Endothelial cell of umbilical vein (primary cell): ENCODE measurements around the gene BPGM. TPM values are rescaled to one million over a fixed set of nuclear protein-coding genes. Genes with fewer than 3 reads are reported as not detected.
A peak's percentile ranks its signal among the peaks of the same experiment; 100 is the strongest.

Source experiments
- BruUV-seq: library from RNA; stranded (reverse); fragments of 400-500 nt; replicated peaks from 2 replicates; lab custom pipeline; 2021; lab: Mats Ljungman, UMichigan
- CTCF ChIA-PET: fragments of 300-600, 350-600 bp; sonication (Branson Sonifier 250); formaldehyde crosslinking; loops from one replicate; lab custom pipeline; 2021; ENCODE audit warnings: antibody characterized with exemption, inconsistent platforms; lab: Charles Lee
- POLR2A ChIA-PET: fragments of 300-600, 350-600 bp; sonication (Branson Sonifier 250); formaldehyde crosslinking; loops from one replicate; lab custom pipeline; 2021; ENCODE audit warnings: antibody characterized with exemption, inconsistent platforms; lab: Charles Lee
- DNase-seq: peaks from one replicate; pipeline ENCODE4 v3.0.0-alpha.2; 2011; ENCODE audit warnings: low read depth, low spot score
- FAIRE-seq: peaks from 2 replicates; lab custom pipeline; 2011; peaks lifted over from hg19 to GRCh38; lab: Jason Lieb, UNC
- H2AFZ ChIP-seq: 2 replicates; pipeline ENCODE4 v1.6.0; 2012; ENCODE audit warnings: low read depth, low read length, control low read depth, inconsistent platforms
- H3K27ac ChIP-seq: 2 replicates; pipeline ENCODE4 v1.5.1; 2011; ENCODE audit warnings: low read depth, mild to moderate bottlenecking, control low read depth, low read length, moderate library complexity; ENCODE audit not compliant: insufficient read depth
- H3K27me3 ChIP-seq, 2 experiments: 2 replicates each; pipeline versions ENCODE4 v1.6.0 to v1.6.1; 2011; ENCODE audit warnings: low read length in 2 of 2, mixed read lengths in 1 of 2; ENCODE audit not compliant: control insufficient read depth in 2 of 2, insufficient read depth in 2 of 2
- H3K36me3 ChIP-seq, 2 experiments: 2 replicates in 1 of 2; 3 replicates in 1 of 2; pipeline ENCODE4 v1.5.1; 2011; ENCODE audit warnings: low read length in 2 of 2, mild to moderate bottlenecking in 1 of 2, moderate library complexity in 1 of 2; ENCODE audit not compliant: control insufficient read depth in 2 of 2, insufficient read depth in 2 of 2; ENCODE audit errors: extremely low read depth in 1 of 2
- H3K4me1 ChIP-seq: 3 replicates; pipeline ENCODE4 v1.5.1; 2011; ENCODE audit warnings: mild to moderate bottlenecking, low read length; ENCODE audit not compliant: control insufficient read depth, insufficient read depth; ENCODE audit errors: extremely low read depth
- H3K4me2 ChIP-seq: 2 replicates; pipeline ENCODE4 v1.6.1; 2011; ENCODE audit warnings: low read length, control low read depth, mixed read lengths; ENCODE audit not compliant: insufficient read depth
- H3K4me3 ChIP-seq, 3 experiments: fragments of 200-600 bp in 1 of 3; sonication (generic), shearing (Covaris generic) in 1 of 3; replicated peaks in 1 of 3; 2 replicates each; pipeline ENCODE4 v1.5.1; 2011 to 2016; ENCODE audit warnings: control low read depth in 3 of 3, low read length in 3 of 3, mild to moderate bottlenecking in 2 of 3, inconsistent platforms in 1 of 3, low read depth in 1 of 3, moderate library complexity in 1 of 3; ENCODE audit not compliant: insufficient read depth in 1 of 3
- H3K79me2 ChIP-seq: 2 replicates; pipeline ENCODE4 v1.6.0; 2012; ENCODE audit warnings: low read length, inconsistent platforms; ENCODE audit not compliant: control insufficient read depth, insufficient read depth
- H3K9ac ChIP-seq: replicated peaks from 2 replicates; pipeline ENCODE3; 2011; ENCODE audit warnings: low read length, control low read depth; ENCODE audit not compliant: insufficient read depth; ENCODE audit errors: extremely low read depth
- H3K9me1 ChIP-seq: replicated peaks from 3 replicates; pipeline ENCODE4 v1.6.0; 2011; ENCODE audit warnings: mild to moderate bottlenecking, low read length; ENCODE audit not compliant: control insufficient read depth, insufficient read depth; ENCODE audit errors: extremely low read depth
- H3K9me3 ChIP-seq: replicated peaks from 2 replicates; pipeline ENCODE4 v1.5.1; 2012; ENCODE audit warnings: low read length, inconsistent platforms; ENCODE audit not compliant: control insufficient read depth, insufficient read depth
- H4K20me1 ChIP-seq: replicated peaks from 2 replicates; pipeline ENCODE3; 2011; ENCODE audit warnings: mild to moderate bottlenecking, low read length; ENCODE audit not compliant: control insufficient read depth, insufficient read depth; ENCODE audit errors: extremely low read depth
- EZH2 ChIP-seq: IDR thresholded peaks from 2 replicates; pipeline ENCODE4 v1.6.1; 2012; ENCODE audit warnings: borderline replicate concordance, low read depth, mild to moderate bottlenecking, moderate library complexity, low read length, inconsistent platforms; ENCODE audit not compliant: severe bottlenecking
- FOS ChIP-seq: IDR thresholded peaks from 2 replicates; pipeline ENCODE4 v1.6.1; 2011; ENCODE audit warnings: mild to moderate bottlenecking, low read length, moderate library complexity, borderline replicate concordance; ENCODE audit not compliant: insufficient read depth
- GATA2 ChIP-seq: IDR thresholded peaks from 2 replicates; pipeline ENCODE4 v1.7.0; 2011; ENCODE audit warnings: low read depth, mild to moderate bottlenecking, moderate library complexity, mixed read lengths, low read length; ENCODE audit not compliant: insufficient read length, insufficient read depth
- JUN ChIP-seq: IDR thresholded peaks from 2 replicates; pipeline ENCODE4 v1.6.1; 2011; ENCODE audit warnings: borderline replicate concordance, low read depth; ENCODE audit not compliant: insufficient read length, insufficient read depth
- MYC ChIP-seq: IDR thresholded peaks from one replicate; pipeline ENCODE4 v1.6.1; 2011; ENCODE audit warnings: mild to moderate bottlenecking, low read depth, low read length
- POLR2A ChIP-seq: IDR thresholded peaks from 2 replicates; pipeline ENCODE4 v1.6.1; 2012; ENCODE audit warnings: low read depth, mild to moderate bottlenecking, control low read depth, low read length
- POLR2AphosphoS5 ChIP-seq: IDR thresholded peaks from 2 replicates; pipeline ENCODE4 v1.6.1; 2012; ENCODE audit warnings: low read depth, mild to moderate bottlenecking, control low read depth, low read length, moderate library complexity; ENCODE audit not compliant: insufficient read depth
- dilution Hi-C: fragments of 300-500 bp; cut with MboI; formaldehyde crosslinking; loops from one replicate; pipeline ENCODE4 v1.15.0; 2019; ENCODE audit warnings: low sequenced_read_pairs; ENCODE audit not compliant: extremely low pct_ligation_motif_present
- intact Hi-C: fragments of 100-400 bp; cut with micrococcal nuclease; formaldehyde crosslinking; loops from one replicate; pipeline ENCODE4 v1.10.0; 2022
- polyA plus RNA-seq, 4 experiments: library from polyadenylated mRNA; depleted of rRNA in 3 of 4; stranded (reverse) in 3 of 4; unstranded in 1 of 4; fragments of >200 nt; gene quantifications; 2 replicates each; pipeline versions ENCODE4 v1.2.1 to v1.2.3, GENCODE V29; 2011 to 2012; ENCODE audit warnings: missing spikeins in 1 of 4
- total RNA-seq: library from RNA; stranded (reverse); gene quantifications from 2 replicates; pipeline ENCODE4 v1.2.3, GENCODE V29; 2021
- TF ChIP-seq, protein P1 (sequence below): IDR thresholded peaks from 2 replicates; pipeline ENCODE4 v1.6.1; 2011; ENCODE audit not compliant: insufficient read depth, insufficient read length
- TF ChIP-seq, protein P2 (sequence below), 2 donors: IDR thresholded peaks; 1 replicate in 1 of 2; 2 replicates in 1 of 2; pipeline ENCODE4 v1.5.1; 2011; ENCODE audit warnings: low read length in 2 of 2, mild to moderate bottlenecking in 2 of 2, moderate library complexity in 2 of 2, control low read depth in 1 of 2, inconsistent platforms in 1 of 2, low read depth in 1 of 2; ENCODE audit not compliant: insufficient read depth in 1 of 2; ENCODE audit errors: extremely low read depth in 1 of 2

The BPGM gene
- total and polyA plus RNA-seq, 2 donors (not counting 3 experiments of a cell fraction or from before 2014, with no cell fraction given) = 24.2 to 28.3 TPM

DNA sequence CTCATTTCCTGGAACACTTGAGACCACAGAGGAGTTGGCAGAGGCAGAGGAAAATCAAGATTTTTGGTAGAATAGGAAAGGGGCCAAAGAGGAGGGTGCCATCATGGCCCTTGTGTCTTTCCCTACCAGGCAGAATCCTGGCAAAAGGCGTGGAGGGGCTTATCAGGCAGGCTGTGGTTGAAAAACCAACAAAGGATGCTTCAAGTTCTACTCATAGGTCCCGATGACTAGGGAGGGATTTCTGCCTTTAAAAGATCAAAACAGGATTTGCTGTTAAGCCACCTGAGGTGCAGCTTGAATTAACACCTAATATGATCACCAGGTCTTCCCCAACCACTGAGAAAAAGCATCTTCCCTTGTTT, 45.7 kb downstream of the BPGM start:
- Histone ChIP-seq H3K4me3 (no peak overlapping the region), H3K4me1 (no peaks in the 10 kb centered on the region), H2AFZ (peak overlapping the region; percentile 33), H3K9ac (no peak overlapping the region), H4K20me1 (no peaks in the 10 kb centered on the region), H3K36me3 (no peaks in the 10 kb centered on the region), H3K9me1 (no peaks in the 10 kb centered on the region), H3K9me3 (no peaks in the 10 kb centered on the region), H3K27ac (no peak overlapping the region), H3K79me2 (no peaks in the 10 kb centered on the region), H3K4me2 (no peak overlapping the region), H3K27me3 (peaks cover 0 to 3% of the 10 kb centered on the region in 2 experiments)
- intact Hi-C loops (loop anchor here (10.0 kb wide), 1 partner anchor 472 kb away; no protein-coding TSS in a partner anchor), dilution Hi-C loops (no loop called here)
- POLR2A ChIA-PET = no interaction called here
- CTCF ChIA-PET = interaction anchor here (1.4 to 8.3 kb wide), 4 partner anchors 10 to 63 kb away, joined by 4 to 75 read pairs (median 31); no protein-coding TSS in a partner anchor
- DNase-seq (no peak), FAIRE-seq (no peak)
- BruUV-seq = no TSS peak
- TF ChIP-seq FOS = no peak
- TF ChIP-seq, protein P1, sequence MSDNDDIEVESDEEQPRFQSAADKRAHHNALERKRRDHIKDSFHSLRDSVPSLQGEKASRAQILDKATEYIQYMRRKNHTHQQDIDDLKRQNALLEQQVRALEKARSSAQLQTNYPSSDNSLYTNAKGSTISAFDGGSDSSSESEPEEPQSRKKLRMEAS = no peak
- TF ChIP-seq POLR2A = no peak
- no peak for TF ChIP-seq GATA2
- TF ChIP-seq MYC = no peak
- TF ChIP-seq JUN = no peak
- TF ChIP-seq EZH2 = no peak
- TF ChIP-seq POLR2AphosphoS5 = no peak
- TF ChIP-seq, protein P2, sequence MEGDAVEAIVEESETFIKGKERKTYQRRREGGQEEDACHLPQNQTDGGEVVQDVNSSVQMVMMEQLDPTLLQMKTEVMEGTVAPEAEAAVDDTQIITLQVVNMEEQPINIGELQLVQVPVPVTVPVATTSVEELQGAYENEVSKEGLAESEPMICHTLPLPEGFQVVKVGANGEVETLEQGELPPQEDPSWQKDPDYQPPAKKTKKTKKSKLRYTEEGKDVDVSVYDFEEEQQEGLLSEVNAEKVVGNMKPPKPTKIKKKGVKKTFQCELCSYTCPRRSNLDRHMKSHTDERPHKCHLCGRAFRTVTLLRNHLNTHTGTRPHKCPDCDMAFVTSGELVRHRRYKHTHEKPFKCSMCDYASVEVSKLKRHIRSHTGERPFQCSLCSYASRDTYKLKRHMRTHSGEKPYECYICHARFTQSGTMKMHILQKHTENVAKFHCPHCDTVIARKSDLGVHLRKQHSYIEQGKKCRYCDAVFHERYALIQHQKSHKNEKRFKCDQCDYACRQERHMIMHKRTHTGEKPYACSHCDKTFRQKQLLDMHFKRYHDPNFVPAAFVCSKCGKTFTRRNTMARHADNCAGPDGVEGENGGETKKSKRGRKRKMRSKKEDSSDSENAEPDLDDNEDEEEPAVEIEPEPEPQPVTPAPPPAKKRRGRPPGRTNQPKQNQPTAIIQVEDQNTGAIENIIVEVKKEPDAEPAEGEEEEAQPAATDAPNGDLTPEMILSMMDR (IDR thresholded peaks at IDR 0.05; ENCODE audit: extremely low read depth in 1 of 2, insufficient read depth in 1 of 2, low read depth in 1 of 2, low read length in 2 of 2) = no peak
